ENCODE results near the gene DGKZ.

The DGKZ gene

GRCh38 chr11:46381819-46382645, 34.8 kb downstream of the DGKZ start:
- DNase-seq (ENCODE audit: low read depth): no peak

DNA sequence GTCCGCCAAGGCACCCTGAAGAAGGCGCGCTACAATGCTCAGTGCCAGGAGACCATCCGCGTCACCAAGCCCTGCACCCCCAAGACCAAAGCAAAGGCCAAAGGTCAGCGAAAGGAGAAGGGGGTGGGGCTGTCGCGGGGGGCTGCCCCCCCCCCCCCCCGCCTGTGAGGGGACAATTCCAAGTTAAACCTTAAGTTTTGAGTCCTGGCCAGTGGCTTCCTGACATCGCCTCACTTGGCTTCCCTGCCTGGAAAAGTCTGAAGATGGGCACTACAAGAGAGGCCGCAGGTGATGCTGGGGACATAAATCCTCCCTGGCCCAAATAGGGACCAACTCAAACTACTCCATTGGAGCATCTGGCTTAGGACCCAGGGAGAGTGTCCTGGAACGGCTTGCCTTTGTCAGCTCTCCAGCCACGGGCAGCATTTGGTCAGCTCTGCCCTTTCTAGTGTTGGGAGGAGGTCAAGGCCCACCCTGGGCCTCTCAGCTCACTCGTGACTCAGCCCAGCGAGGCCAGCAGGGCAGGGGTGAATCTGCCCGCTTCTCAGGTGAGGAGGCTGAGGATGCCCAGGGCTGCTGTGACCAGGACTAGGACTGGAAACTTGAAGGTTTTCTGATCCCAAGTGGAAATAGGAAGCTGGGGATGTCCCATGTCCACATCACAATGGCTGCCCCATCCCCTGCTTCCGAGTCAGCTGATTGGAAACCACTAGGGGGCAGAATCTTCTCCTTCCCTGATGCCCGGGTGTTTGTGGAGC, 35.6 kb downstream of the DGKZ start:
- DNase-seq (ENCODE audit: low read depth): no peak

GRCh38 chr11:46383404-46383758, 36.1 kb downstream of the DGKZ start:
- DNase-seq (ENCODE audit: low read depth): no peak

DNA sequence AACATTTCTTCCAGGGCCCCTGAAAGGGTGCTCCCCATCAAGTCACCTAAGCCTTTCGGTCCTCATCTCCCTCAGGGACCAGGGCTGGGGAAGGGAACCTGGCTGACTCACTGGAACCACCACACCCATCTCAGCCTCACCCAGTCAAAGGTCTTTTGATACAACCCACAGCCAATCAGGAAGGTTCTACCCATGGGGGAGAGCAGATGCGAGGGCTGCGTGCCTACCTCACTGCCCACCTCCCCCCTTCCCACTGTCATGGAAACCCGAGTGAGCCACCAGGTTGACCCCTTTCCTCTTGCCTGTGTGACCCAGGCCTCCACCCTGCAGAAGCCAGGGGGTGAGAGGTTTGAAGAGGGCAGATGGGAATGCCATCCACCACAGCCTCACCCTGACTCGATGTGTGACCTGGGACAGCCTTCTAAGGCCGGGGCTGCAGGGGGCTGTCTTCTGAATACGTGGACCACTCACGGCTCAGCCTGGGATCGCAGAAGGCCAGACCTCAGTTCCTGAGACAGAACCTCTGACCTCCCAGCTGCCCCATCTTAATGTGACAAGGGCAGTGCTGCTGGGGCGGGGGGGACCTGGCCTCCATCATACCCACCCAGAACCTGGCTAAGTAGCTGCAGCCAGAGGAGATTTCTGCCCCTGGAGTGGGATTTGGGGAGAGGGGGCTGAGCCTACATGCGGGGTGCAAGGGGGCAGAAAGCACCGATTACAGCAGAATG, 36.9 kb downstream of the DGKZ start:
- DNase-seq (ENCODE audit: low read depth): no peak

DNA sequence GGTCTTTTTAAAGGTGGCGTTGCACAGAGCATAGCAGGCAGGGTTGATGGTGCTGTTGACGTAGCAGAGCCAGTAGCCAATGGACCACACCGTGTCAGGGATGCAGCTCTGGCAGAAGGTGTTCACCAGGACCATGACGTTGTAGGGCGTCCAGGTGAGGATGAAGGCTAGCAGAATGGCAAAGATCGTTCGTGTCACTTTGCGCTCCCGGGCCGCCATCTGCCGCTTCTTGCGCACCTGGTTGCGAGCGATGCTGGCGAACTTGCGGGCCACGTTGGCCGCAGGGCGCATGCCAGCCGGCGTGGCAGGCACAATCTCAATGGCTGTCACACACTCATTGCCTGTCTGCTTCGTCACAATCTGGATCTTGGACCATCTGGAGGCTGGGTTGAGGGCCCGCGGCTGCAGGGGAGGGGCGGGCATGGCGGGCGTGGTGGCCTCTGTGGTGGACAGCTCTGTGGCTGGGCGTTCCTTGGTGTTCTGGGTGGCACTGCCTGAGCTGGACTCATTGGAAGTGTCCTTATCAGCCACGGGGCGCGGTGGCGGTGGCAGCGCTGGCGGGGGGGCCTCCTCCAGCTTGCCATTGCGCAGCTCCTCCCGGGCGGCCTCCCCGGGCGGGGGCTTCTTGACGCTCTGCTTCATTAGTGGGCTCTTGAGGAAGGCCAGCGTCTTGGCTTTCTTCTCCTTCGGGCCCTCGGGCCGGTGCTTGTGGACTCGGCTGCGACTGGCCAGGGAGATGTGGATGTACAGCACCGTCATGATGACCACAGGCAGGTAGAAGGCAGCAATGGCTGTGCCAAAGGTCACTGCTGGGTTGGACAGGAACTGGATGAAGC, 38.1 kb downstream of the DGKZ start:
- no peak for DNase-seq (ENCODE audit: low read depth)

DNA sequence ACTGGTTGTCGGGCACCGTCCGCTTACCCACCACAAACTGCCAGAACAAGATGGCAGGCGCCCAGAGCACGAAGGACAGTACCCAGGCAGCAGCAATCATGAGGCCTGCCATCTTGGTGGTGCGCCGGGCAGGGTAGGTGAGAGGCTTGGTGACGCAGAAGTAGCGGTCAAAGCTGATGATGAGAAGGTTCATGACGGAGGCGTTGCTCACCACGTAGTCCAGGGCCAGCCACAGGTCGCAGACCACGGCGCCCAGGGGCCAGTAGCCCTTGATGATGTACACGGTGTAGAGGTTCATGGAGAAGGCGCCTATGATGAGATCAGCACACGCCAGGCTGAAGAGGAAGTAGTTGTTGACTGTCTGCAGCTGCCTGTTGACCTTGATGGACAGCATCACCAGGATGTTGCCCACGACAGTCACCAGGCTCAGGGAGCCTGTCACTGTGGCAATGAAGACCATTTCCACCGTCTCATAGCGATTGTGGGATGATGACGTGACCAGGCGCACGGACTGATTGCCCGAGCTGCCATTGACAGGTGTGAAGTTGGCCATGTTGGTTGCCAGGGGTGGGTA, 38.8 kb downstream of the DGKZ start:
- no peak for DNase-seq (ENCODE audit: low read depth)

DNA sequence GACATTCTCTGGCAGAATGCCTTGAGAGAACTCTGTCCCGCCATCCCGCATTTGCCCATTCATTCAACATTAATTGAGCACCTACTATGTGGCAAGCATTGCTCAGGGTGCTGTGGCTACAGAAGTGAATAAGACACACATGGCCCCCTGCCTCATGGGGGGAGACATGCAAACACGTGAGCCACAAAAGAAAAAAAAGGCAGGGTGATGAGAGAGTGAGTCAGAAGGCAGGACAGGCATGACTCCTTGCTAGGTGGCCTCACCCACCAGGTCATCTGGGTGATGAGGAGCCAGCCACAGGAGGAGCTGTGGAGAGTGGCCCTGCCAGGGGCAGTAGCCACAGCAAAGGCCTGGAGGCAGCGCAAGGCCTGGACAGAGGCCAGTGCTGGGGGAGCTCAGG, 39.4 kb downstream of the DGKZ start:
- no peak for DNase-seq (ENCODE audit: low read depth)

- DNase-seq (ENCODE audit: low read depth): no peak
Observed at GRCh38 chr11:46387456-46387855, 40.2 kb downstream of the DGKZ start.

DNA sequence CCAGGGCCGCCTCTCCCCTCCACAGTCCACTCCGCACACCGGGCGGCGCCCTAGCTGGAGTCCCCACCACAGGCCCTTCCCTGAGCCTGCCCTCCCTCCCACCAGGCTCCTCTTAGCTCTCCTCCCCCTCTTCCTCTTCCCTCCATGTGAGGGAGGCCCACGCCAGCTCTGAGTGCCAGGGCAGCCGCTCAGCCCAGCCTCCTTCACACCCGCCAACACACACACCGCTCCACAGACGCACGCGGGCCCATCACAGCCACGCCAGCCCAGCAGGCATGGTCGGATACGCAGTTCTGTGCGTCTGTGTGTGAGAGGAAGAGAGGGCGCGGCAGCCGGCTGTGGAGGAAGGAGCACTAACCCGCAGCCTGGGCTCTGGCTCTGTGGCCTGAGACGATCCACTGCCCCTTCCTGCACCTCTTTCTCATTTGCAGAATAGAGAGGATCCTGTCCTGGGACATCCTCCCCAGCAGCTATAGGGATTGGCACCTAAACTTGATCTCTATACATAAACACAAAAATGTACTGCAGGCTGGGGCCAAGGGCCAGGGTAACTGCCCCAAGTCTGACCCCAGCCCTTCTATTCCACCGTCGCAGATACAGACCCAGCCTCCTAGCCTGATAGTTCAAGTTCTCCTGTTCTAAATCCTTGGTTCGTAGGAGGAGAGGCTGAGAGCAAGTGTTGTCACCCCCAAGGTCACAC, 40.8 kb downstream of the DGKZ start:
- DNase-seq (ENCODE audit: low read depth): no peak

DNA sequence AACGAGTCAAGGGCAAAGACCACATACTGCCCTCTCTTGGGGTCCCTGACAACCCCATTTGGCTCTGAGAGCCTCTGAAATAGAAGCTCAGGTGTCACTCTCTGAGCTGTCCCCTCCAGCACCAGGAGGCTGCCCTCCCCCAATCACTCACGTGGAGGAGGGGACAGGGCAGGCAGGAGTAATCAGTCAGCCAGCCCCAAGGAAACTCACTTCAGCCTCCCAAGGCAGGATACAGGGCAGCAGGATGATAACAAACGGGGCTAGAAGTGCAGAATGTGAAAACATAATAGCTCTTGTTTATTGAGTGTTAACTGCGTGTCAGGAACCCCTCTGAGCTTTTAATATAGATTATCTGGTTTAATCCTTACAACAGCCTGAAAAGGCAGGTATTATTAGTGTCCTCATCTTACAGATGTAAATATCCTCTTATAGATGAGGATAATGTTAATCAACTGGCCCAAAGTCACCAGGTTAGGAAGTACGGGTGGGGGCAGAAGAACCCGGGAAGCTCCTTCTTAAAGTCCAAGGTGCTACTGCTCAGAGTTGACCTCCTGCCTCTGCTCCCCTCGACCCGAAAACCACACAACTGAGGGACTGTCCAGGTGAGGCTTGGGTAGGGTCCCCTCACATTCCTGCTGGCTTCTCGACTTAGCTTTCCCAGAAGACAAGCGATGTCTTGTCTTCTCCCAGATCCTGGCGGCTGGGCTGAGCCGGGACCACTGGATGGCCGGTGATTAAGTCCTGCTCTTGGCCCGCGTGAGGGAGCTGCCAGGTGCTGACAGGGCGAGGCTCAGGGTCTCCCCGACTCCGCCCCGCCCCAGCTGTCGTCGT, 41.6 kb downstream of the DGKZ start:
- DNase-seq (ENCODE audit: low read depth): no peak

- no peak for DNase-seq (ENCODE audit: low read depth)
Observed at GRCh38 chr11:46389450-46390330, 42.4 kb downstream of the DGKZ start.

GRCh38 chr11:46390331-46391171, 43.3 kb downstream of the DGKZ start:
- no peak for DNase-seq (ENCODE audit: low read depth)

DNA sequence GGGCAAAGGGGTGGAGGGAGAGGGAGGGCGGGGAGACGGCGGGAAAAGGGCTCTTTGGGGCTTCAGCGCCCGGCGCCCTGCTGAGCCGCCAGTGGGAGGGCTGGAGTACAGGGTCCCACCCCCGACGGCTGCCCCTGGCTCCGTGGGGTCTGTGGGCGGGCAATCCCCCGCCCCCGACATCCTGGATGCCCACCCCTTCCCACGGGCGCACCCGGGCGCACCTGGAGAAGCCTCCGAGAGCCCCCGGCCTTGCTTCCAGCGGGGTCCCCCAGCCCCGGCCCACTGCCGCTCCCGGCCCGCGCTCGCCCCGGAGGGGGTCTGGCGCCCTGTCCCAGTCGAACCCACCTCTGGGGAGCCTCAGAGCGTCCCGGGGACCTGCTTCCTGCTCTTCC, 43.9 kb downstream of the DGKZ start:
- no peak for DNase-seq (ENCODE audit: low read depth)

DNA sequence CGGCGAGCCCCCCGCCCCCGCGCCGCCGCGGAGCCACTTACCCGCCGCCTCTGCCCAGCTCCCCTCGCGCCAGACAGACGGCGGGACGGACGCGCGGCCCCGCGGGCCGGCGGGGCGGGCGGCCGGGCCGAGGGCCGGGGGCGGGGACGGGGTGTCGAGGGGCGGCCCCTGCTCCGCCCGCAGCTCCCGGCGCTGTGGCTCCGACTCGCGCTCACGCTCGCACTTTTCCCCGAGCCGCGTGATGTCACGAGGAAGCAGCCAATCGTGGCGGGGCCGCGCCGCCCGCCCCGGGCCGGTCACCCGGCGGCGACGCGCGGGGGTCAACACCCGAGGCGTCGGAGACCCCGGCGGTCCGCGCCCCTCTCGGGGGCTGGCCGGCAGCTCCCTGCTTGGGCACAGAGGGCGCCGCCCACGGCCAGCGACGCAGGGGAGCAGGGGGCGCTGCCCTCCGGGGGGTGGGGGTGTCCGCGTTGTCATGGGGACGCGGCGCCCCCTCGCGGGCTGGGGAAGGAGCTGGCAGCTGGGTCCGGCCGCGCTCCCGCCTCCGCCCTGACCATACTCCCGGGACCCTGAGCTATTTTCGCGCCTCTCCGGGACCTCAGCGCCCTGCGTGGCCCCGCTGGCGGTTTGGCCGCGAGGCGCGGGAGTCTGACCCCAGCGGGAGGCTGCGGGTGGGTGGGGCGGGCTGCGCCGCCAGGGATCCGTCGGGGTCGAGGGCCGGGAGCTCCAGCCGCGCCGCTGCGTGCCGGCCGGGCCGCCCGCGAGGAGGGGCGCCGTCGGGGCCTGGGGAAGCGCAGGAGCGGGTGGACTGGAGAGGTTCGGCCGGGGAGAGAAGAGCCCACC, 44.5 kb downstream of the DGKZ start, which contains the start of gene CHRM4:
TSS of gene CHRM4 (minus strand) at position 199 of the 843 bp plus-strand sequence. CDS start 5,219 bp downstream, outside the sequence.
- no peak for DNase-seq (ENCODE audit: low read depth)

DNA sequence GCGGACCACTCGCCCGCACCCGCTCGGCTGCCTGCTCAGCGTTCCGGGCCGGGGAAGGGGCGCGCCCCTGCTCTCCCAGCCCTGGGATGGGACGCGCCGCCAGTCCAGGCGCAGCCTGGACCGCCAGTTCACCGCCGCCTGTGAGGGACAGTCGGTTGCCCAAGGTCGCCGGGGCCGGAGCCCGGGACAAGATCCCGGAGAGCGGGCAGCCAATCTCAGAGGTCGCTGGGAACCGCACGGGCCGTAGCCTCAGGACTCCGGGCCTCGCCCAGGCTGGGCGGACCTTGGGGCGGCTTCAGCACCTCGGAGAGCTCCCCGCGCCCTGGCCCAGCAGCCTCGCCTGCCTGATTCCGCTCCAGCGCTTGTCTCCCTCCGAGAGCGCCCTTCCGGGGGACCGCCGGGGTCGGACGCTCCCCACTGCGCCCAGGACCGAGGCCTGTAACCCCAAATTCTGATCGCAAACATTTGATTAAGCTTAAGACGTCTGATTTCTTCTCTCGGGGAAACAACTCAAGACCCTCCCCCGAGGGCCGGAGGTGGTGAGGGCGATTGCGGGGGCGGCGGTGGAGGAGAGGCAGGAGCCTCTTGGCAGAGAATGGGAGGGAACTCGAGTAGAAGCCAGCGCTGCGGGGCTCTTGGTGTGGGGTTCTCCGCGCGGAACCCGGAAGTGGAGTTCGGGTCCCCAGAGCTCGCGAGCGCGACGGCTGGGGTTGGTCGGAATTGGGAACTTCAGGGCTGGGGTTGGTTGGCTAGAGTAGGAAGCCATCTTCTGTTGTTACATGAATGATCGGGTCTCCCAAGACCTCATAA, 45.4 kb downstream of the DGKZ start:
- DNase-seq (ENCODE audit: low read depth): peak; percentile 52

- DNase-seq (ENCODE audit: low read depth): no peak
Observed at GRCh38 chr11:46393231-46393616, 46.0 kb downstream of the DGKZ start.

All from GM04504 (cell line).